ENCODE results near the gene PLCL1.
"Not testable (repeated sequence)": the region's sequence is repeated elsewhere in the genome, so short reads cannot be mapped to it uniquely, and the experiment has no call there.

DNA sequence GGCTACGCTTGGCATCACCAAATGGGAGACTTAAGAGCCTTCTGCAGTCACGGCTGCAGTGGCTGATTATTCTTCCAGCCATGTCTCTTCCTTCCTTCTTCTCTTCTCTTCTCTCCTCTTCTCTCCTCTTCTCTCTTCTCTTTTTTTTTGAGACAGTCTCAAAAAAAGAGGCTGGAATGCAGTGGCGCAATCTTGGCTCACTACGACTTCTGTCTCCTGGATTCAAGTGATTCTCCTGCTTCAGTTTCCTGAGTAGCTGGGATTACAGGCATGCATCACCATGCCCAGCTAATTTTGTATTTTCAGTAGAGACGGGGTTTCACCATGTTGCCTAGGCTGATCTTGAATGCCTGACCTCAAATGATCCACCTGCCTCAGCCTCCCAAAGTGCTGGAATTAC is 225.2 kb downstream of the PLCL1 start:
- not testable (repeated sequence) for TF ChIP-seq EZH2 (IDR thresholded peaks at IDR 0.05); POLR2AphosphoS5 (IDR thresholded peaks at IDR 0.05; ENCODE audit: borderline replicate concordance, low read depth, low read length)

Data from SK-N-MC (cell line).